SH-SY5Y (cell line): ENCODE measurements around the gene TRIM2.

Experiments
- GATA2 ChIP-seq: IDR thresholded peaks from 2 replicates; pipeline ENCODE4 v1.6.1; 2011; ENCODE audit warnings: mild to moderate bottlenecking, low read depth, low read length
- GATA3 ChIP-seq: IDR thresholded peaks from 2 replicates; pipeline ENCODE4 v1.6.1; 2011; ENCODE audit warnings: low read depth, mild to moderate bottlenecking, low read length, moderate library complexity

DNA sequence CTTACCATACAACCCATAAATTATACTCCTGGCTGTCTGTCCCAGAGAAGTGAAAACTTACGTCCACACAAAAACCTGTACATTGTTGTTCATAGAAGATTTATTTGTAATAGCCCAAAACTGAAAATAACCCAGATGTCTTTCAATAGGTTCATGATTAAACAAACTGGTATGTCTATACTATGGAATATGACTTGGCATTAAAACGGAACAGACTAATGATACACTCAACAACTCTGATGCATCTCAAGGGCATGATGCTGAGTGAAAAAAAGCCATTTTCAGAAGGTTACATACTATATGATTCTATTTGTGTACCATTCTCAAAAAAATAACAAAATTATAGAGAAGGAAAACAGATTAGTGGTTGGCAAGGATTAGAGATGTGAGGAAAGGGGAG is 128.7 kb downstream of the TRIM2 start:
- no peak for TF ChIP-seq GATA3
- no peak for TF ChIP-seq GATA2
